K562 (cell line): ENCODE measurements around the gene ITGA3. TPM values are rescaled to one million over a fixed set of nuclear protein-coding genes. Genes with fewer than 3 reads are reported as not detected.

Experiments
- ATF1 ChIP-seq, 2 experiments: fragments of 450-650 bp in 1 of 2; IDR thresholded peaks; 2 replicates each; pipeline ENCODE4 v1.6.1; 2016; ENCODE audit warnings: missing compliant biosample characterization in 1 of 2, missing genetic modification characterization in 1 of 2
- BCOR ChIP-seq: fragments of 450-650 bp; IDR thresholded peaks from 2 replicates; pipeline ENCODE4 v1.6.1; 2016
- CBX8 ChIP-seq: fragments of 200-600 bp; sonication (generic); IDR thresholded peaks from 2 replicates; pipeline ENCODE4 v1.6.1; 2012; ENCODE audit warnings: borderline replicate concordance, mixed run types, low read depth, mild to moderate bottlenecking, moderate library complexity, mixed read lengths, low read length, control low read depth, inconsistent platforms; ENCODE audit not compliant: poor library complexity, severe bottlenecking; ENCODE audit errors: extremely low read depth
- FOXA3 ChIP-seq, 2 experiments: fragments of 450-650 bp in 1 of 2; sonication (generic) in 1 of 2; formaldehyde crosslinking; IDR thresholded peaks in 1 of 2; conservative IDR thresholded peaks in 1 of 2; 2 replicates each; pipeline versions ENCODE4 v1.4.0 to v1.8.0; 2020 to 2022; ENCODE audit warnings: mild to moderate bottlenecking in 2 of 2, missing genetic modification reagents in 1 of 2
- IRF2 ChIP-seq: sonication (generic); formaldehyde crosslinking; IDR thresholded peaks from 2 replicates; pipeline ENCODE4 v1.8.1; 2022; ENCODE audit warnings: mild to moderate bottlenecking, missing genetic modification reagents
- RAD51 ChIP-seq: fragments of 450-650 bp; IDR thresholded peaks from 2 replicates; pipeline ENCODE4 v1.7.1; 2016; ENCODE audit warnings: low read depth, mild to moderate bottlenecking, borderline replicate concordance
- RBM15 ChIP-seq: fragments of 200-400 bp; formaldehyde crosslinking; IDR thresholded peaks from 2 replicates; pipeline ENCODE4 v1.6.1; 2018; ENCODE audit warnings: mild to moderate bottlenecking, low read length, moderate library complexity; ENCODE audit not compliant: insufficient read depth
- RCOR1 ChIP-seq, 2 experiments: IDR thresholded peaks; 2 replicates each; pipeline ENCODE4 v1.6.1; 2012; ENCODE audit warnings: low read depth in 2 of 2, low read length in 2 of 2, borderline replicate concordance in 1 of 2, improper control_type of control experiment in 1 of 2
- SMC3 ChIP-seq: conservative IDR thresholded peaks from 2 replicates; pipeline ENCODE4 v1.6.1; 2011; ENCODE audit warnings: low read depth, low read length, improper control_type of control experiment; ENCODE audit not compliant: insufficient read depth
- XRCC3 ChIP-seq: fragments of 450-650 bp; IDR thresholded peaks from 2 replicates; pipeline ENCODE4 v1.6.1; 2017; ENCODE audit warnings: mild to moderate bottlenecking, moderate library complexity
- ZFP1 ChIP-seq: fragments of 450-650 bp; formaldehyde crosslinking; IDR thresholded peaks from 2 replicates; pipeline ENCODE4 v1.4.0; 2020; ENCODE audit warnings: mild to moderate bottlenecking, mixed read lengths
- ZNF174 ChIP-seq: fragments of 250-450 bp; sonication (Bioruptor Pico); IDR thresholded peaks from 2 replicates; pipeline ENCODE4 v1.4.0; 2020; ENCODE audit warnings: mild to moderate bottlenecking
- ZNF24 ChIP-seq: fragments of 450-650 bp; IDR thresholded peaks from 2 replicates; pipeline ENCODE4 v1.6.1; 2016
- ZNF589 ChIP-seq: fragments of 200-800 bp; sonication (Bioruptor generic); IDR thresholded peaks from 2 replicates; pipeline ENCODE4 v1.6.1; 2016; ENCODE audit warnings: low read depth, missing genetic modification characterization, missing compliant biosample characterization
- polyA plus RNA-seq, 8 experiments: library from polyadenylated mRNA; depleted of rRNA in 4 of 8; stranded (reverse) in 5 of 8; unstranded in 3 of 8; fragments of >200 nt; fragmentation: Nextera tagmentation in 2 of 8; fragmentation: Illumina TruSeq in 1 of 8; extraction: Ambion mirVana in 2 of 8; extraction: Trizol in 1 of 8; gene quantifications; 2 replicates each; pipeline versions ENCODE4 v1.2.1 to v1.2.3, GENCODE V29; 2011 to 2014; ENCODE audit warnings: inconsistent platforms in 1 of 8, missing spikeins in 1 of 8
- total RNA-seq, 7 experiments: library from RNA; depleted of rRNA in 6 of 7; stranded (reverse); fragments of >200 nt in 6 of 7; fragmentation: Illumina TruSeq in 2 of 7; extraction: Trizol in 2 of 7; gene quantifications; 2 replicates each; pipeline versions ENCODE4 v1.2.1 to v1.2.3, GENCODE V29; 2011 to 2021; ENCODE audit warnings: low replicate concordance in 1 of 7
- TF ChIP-seq, protein P1 (sequence below): IDR thresholded peaks from 2 replicates; pipeline ENCODE4 v1.6.1; 2011; ENCODE audit warnings: borderline replicate concordance, low read depth, mild to moderate bottlenecking, moderate library complexity, low read length; ENCODE audit not compliant: insufficient read depth, poor library complexity, severe bottlenecking
- TF ChIP-seq, protein P2 (sequence below), 2 experiments: fragments of 450-650 bp; formaldehyde crosslinking in 1 of 2; IDR thresholded peaks; 2 replicates each; pipeline versions ENCODE4 v1.4.0 to v1.6.1; 2014 to 2020; ENCODE audit warnings: mild to moderate bottlenecking in 2 of 2, borderline replicate concordance in 1 of 2, low read depth in 1 of 2

ITGA3 gene
- total and polyA plus RNA-seq, 9 of the 15 experiments (the other 6 are each of a cell fraction or from before 2014, with no cell fraction given): 0.03 to 0.75 (median 0.14) TPM; not detected in 2

DNA sequence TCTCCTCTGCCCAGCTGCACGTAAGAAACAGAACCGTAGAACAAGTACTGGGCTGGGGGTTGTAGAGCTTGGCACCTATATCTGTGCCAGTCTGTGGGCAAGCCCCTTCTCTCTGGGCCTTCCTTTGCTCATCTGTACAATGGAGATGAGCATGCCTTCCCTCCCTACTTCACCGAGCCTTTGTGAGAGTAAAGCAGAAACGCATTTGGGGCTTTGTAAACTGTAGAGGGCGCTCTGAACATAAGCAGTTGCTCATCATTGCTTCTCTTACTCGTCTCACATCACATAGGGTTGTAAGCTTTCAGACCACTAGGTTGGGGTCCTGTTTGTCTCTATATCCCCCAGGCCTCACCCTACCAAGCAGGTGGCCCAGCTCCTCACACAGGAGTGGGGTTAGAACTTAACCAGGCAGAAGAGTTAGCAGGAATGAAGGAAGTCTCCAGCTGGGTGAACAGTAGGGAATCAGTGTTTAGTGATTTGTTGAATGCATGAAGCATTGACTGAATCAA lies 59.0 kb downstream of the ITGA3 start (continued):
- TF ChIP-seq, protein P1, sequence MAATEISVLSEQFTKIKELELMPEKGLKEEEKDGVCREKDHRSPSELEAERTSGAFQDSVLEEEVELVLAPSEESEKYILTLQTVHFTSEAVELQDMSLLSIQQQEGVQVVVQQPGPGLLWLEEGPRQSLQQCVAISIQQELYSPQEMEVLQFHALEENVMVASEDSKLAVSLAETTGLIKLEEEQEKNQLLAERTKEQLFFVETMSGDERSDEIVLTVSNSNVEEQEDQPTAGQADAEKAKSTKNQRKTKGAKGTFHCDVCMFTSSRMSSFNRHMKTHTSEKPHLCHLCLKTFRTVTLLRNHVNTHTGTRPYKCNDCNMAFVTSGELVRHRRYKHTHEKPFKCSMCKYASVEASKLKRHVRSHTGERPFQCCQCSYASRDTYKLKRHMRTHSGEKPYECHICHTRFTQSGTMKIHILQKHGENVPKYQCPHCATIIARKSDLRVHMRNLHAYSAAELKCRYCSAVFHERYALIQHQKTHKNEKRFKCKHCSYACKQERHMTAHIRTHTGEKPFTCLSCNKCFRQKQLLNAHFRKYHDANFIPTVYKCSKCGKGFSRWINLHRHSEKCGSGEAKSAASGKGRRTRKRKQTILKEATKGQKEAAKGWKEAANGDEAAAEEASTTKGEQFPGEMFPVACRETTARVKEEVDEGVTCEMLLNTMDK: peak; percentile 33
- TF ChIP-seq, protein P2, sequence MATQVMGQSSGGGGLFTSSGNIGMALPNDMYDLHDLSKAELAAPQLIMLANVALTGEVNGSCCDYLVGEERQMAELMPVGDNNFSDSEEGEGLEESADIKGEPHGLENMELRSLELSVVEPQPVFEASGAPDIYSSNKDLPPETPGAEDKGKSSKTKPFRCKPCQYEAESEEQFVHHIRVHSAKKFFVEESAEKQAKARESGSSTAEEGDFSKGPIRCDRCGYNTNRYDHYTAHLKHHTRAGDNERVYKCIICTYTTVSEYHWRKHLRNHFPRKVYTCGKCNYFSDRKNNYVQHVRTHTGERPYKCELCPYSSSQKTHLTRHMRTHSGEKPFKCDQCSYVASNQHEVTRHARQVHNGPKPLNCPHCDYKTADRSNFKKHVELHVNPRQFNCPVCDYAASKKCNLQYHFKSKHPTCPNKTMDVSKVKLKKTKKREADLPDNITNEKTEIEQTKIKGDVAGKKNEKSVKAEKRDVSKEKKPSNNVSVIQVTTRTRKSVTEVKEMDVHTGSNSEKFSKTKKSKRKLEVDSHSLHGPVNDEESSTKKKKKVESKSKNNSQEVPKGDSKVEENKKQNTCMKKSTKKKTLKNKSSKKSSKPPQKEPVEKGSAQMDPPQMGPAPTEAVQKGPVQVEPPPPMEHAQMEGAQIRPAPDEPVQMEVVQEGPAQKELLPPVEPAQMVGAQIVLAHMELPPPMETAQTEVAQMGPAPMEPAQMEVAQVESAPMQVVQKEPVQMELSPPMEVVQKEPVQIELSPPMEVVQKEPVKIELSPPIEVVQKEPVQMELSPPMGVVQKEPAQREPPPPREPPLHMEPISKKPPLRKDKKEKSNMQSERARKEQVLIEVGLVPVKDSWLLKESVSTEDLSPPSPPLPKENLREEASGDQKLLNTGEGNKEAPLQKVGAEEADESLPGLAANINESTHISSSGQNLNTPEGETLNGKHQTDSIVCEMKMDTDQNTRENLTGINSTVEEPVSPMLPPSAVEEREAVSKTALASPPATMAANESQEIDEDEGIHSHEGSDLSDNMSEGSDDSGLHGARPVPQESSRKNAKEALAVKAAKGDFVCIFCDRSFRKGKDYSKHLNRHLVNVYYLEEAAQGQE (IDR thresholded peaks at IDR 0.05; ENCODE audit: borderline replicate concordance): peak; percentile 32; the same call in 1 of the 2 replicates
- TF ChIP-seq, protein P2 (CRISPR knock-in tag; IDR thresholded peaks at IDR 0.05; ENCODE audit: low read depth): no peak
- TF ChIP-seq RCOR1 (IDR thresholded peaks at IDR 0.05; ENCODE audit: borderline replicate concordance in 1 of 2, low read depth in 2 of 2, low read length in 2 of 2): peak in 1 of 2 experiments; percentile 40; a peak in 1 of 4 replicates
- TF ChIP-seq BCOR: 0 out of 2 replicates have a peak, but pooled peaks have one; percentile 5
- TF ChIP-seq FOXA3 (CRISPR knock-in tag; conservative IDR thresholded peaks at IDR 0.05 in 1 of 2, IDR thresholded peaks at IDR 0.05 in 1 of 2): peak in 1 of 2 experiments; percentile 19; a peak in 1 of 4 replicates
- TF ChIP-seq CBX8: no peak
- TF ChIP-seq IRF2 (CRISPR knock-in tag): no peak
- TF ChIP-seq ZNF24: peak; percentile 29; the same call in 1 of the 2 replicates
- TF ChIP-seq ZFP1 (CRISPR knock-in tag): no peak
- no peak for TF ChIP-seq RBM15
- no peak for TF ChIP-seq XRCC3
- TF ChIP-seq ATF1 (CRISPR knock-in tag; IDR thresholded peaks at IDR 0.05): no peak
- no peak for TF ChIP-seq ATF1 (tag; IDR thresholded peaks at IDR 0.05)
- no peak for TF ChIP-seq ZNF174 (CRISPR knock-in tag)
- TF ChIP-seq ZNF589 (CRISPR knock-in tag): no peak
- no peak; the same call in 1 of the 2 replicates for TF ChIP-seq RAD51
- 0 out of 2 replicates have a peak, but pooled peaks have one; percentile 29 for TF ChIP-seq SMC3
